OCI-LY3 (cell line): Measurements from ENCODE around the gene CDK16.

Experiments
- EZH2phosphoT487 ChIP-seq: fragments of 200-600 bp; shearing (Covaris generic); IDR thresholded peaks from 2 replicates; pipeline ENCODE4 v1.6.1; 2018; ENCODE audit warnings: antibody characterized with exemption, mixed run types, low read depth
- TF ChIP-seq, protein P1 (sequence below): fragments of 200-600, 300-600 bp; sonication (generic); IDR thresholded peaks from 2 replicates; pipeline ENCODE4 v1.5.1; 2014; ENCODE audit warnings: antibody characterized with exemption, low read length, low read depth

DNA sequence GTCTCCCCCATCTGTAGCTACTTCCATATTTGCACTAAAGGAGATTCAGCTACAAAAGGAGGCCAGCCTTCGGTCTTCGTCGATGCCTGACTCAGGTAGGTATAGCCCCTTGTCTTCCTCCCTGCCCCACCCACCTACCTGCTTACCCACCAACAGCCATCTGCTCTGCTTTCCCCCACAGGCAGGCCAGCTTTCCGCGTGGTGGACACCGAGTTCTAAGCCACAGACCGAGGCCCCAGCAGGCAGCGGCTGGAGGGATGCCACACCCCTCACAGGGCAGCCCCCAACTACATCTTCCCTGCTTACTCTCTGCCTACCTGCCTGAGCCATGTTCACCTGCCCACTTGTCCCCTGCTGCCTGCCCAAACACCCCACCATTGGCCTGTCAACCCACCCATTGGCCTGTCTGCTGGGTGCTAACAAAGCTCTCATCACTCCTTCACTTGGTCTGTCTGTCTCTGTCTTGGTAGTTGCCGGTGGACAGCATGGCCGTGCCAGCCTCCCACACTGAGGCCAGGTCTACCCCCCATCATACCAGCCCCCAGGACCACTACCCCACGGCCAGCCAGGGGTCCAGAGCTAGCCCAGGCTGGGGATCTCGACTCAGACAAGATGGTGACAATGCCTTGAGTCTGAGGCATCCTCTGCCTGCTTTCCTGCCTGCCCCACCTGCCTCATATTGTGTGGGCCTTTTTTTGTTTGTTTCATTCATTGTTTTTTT lies 10.2 kb downstream of the CDK16 start:
- TF ChIP-seq, protein P1, sequence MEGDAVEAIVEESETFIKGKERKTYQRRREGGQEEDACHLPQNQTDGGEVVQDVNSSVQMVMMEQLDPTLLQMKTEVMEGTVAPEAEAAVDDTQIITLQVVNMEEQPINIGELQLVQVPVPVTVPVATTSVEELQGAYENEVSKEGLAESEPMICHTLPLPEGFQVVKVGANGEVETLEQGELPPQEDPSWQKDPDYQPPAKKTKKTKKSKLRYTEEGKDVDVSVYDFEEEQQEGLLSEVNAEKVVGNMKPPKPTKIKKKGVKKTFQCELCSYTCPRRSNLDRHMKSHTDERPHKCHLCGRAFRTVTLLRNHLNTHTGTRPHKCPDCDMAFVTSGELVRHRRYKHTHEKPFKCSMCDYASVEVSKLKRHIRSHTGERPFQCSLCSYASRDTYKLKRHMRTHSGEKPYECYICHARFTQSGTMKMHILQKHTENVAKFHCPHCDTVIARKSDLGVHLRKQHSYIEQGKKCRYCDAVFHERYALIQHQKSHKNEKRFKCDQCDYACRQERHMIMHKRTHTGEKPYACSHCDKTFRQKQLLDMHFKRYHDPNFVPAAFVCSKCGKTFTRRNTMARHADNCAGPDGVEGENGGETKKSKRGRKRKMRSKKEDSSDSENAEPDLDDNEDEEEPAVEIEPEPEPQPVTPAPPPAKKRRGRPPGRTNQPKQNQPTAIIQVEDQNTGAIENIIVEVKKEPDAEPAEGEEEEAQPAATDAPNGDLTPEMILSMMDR: no peak
- TF ChIP-seq EZH2phosphoT487: no peak
